ENCODE data around the gene FSIP1.

FSIP1 gene

DNA sequence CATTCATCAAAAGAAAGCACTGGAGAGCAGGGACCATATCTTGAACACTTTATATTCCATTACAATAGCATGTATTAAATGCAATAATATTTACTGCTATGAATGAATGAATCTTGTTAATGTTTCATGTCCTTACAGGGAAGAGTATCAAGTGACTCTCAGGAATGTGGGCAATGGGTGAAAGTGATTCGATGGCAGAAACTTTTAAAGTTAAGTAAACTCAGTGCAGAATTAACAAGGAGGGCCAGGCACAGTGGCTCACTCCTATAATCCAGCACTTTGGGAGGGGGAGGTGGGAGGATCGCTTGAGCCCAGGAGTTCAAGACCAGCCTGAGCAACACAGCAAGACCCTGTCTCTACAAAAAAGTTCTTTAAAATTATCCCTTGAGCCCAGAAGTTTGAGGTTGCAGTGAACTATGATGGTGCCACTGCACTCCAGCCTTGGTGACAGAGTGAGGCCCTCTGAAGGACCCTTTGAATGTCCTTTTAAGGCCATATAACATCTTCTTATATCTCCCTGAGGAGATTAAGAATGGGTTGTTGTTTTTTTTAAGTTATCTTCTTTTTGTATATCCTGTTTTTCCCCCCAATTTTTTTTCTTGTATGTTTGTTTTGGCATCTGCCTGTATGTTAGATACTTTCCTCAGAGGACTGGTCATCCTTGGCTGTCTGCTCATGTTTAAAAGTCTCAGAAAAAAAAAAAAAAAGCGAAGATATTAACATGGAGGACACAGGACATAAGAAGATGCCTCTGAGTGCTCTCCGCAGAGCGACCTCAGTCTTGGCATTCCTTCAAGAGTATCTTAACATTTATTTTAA, 9.6 kb upstream of the FSIP1 start:
- DNase-seq (ENCODE audit: low read depth) = peak; percentile 46

DNA sequence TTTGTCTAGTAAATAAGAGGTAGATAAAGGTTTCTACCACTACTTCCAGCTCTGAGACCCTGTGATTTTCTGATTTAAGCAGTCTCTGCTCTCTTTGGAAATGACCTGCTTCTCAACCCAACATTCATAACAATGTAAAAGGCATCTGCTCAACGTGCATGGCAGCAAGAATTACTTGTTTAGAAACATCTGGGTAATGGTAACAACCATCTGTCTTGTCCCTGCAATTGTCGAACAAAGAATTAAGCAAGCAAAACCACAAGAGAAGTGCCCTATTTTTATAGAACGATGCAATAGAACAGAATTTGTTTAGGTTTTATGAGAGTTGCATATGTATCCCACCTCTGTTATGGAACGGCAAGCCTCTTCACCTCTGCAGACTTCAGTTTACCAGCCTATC, 7.1 kb upstream of the FSIP1 start:
- DNase-seq (ENCODE audit: low read depth) = peak; percentile 45

DNA sequence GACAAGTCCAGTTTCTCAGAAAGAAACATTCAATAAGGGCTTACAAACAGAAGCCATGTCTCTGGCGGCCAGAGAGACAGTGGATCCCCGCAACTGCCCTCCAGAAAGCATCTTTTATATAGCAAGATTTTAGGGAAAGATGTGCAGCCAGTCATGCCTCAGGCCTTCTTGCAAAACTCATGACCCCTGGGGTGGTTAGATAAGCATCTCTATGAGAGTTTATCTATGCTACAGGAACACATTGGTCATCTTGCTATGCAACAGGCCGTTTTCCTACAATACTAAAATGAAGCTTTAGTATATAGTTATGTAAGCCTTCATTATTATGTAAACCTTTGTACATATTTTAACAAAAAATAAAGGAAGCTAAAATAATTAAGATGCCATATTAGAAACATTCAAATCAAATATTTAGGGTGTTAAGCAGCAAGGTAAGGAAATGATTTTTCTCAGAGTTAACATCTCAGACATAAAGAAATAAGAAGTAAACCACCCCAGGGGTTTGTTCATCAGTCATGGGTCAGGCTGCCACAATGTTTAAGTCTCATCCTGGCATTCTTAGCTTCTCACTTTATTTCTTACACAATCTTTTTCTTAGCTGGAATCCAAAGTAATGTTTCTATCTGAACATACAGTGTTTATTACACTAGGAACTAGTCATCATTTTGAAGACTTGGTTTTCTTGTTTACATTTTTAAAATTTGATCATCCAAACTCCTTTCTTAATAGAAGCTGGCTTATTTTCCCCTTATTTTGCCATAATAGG, 6.3 kb upstream of the FSIP1 start:
- DNase-seq (ENCODE audit: low read depth) = peak; percentile 81

DNA sequence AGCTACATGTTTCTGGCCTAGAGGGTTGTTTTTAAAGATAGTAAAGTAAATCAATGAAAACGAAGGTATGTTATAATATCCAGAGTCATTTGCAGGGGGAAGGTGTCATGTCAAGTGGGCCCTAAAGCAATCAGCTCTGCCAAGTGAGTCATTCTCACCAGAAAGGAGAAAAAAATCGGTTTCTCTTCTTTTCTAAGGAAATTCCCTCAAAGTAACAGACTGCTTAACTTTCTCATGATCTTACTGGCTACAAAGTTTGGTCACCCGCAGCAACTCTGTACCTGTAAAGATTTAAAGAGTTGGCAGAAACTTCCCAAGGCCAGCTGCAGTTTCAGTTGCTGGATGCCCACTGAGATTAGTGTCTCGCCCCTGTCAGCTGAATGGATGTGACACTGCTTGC, 5.5 kb upstream of the FSIP1 start:
- peak; percentile 63 for DNase-seq (ENCODE audit: low read depth)

DNA sequence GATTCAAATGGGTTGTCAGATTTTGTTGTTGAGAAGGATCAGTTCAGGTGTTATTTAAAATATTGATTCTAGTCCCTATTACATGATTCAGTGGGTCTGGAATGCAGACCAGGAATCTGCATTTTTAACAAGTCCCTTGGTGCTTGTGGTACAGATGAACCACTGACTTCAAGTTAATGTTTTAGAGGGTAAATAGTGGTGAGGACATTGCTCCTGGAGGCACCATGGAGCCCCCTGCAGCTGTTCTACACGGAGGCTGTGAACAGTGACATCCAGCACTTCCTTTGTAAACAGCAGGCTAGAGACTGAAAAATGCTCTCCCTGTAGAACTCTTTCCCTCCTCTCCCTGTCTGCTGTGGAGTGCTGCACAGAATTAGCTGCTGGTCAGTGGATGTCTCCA, 4.8 kb upstream of the FSIP1 start:
- DNase-seq (ENCODE audit: low read depth) = no peak

DNA sequence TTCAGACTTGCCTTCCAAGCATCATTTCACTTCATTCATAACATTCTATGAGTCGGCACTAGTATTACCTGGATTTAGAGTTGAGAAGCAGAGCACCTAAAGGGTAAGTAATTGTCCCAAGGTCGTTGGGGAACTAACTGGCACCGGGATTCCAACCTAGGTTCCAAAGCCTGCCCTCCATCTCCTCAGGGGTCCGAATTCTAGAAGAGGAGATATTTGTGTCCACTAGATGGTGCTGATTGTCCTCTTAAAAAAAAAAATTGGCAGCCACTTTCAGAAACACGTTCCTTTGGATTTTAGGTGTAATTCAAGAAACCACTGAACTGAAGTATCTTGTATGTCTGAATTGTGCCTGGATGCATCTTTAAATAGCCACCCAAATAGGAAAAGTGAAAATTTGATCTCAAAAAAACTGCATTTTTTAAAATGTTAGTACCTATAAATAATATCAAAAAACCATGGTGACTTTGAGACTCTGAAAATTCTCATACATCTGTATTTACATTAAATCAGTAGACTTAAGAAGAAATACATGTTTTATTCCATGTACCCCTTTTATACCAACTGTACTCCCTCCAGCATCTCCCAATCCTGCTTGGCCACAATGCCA, 3.9 kb upstream of the FSIP1 start:
- DNase-seq (ENCODE audit: low read depth) = peak; percentile 75

DNA sequence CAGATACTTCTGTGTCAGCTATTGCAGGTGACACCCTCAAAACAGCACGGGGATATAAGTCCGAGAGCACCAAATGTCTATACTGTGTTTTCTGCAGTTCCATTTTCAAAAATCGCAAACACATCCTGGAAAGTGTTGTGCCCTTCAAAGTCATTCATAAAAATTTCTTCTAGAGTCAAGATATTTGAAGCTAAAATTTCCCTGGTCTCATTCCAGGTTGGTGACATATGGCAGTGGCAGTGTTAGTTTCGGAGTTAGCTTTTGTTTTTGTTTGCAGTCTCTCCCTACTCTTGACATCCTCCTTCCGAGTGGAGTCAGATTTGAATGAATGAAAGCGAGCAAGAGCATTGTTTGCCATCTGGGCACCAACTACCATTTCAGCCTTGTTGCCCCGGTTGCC, 3.2 kb upstream of the FSIP1 start:
- no peak for DNase-seq (ENCODE audit: low read depth)

DNA sequence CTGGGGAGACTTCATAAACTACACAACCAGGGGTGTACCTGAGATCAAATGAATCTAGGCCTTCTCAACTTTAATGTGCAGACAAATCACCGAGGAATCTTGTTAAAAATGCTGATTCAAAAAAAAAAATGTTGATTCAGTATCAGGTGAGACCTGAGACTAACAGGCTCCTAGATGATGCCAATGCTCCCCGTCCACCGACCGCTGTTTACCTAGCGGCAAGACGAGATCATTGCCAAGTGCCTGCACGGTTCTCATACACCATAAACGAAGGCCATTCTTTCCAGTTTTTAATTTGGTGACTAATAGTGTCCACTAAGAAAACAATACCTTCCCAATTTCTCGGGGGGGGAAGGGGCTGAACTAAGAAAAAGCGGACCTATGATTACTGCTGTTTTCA, 2.5 kb upstream of the FSIP1 start:
- DNase-seq (ENCODE audit: low read depth) = no peak

DNA sequence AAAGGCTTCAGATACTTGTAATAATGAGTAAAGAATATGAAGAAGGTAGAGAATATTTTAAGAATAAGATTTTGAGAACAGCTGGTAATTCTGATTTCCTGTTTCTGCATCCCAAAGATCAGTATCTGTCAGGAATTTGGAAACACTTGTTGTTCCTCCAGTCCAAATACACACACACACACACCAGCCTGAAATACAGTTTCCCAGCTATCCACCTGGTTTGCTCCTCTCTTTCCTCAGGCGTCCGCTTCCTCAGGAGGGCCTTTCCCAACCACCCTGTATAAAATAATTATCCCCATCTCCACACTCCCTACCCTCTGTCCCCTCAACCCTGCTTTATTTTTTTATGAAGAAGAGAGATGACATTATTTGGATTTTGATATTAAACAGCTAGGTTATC, 2.0 kb upstream of the FSIP1 start:
- no peak for DNase-seq (ENCODE audit: low read depth)

DNA sequence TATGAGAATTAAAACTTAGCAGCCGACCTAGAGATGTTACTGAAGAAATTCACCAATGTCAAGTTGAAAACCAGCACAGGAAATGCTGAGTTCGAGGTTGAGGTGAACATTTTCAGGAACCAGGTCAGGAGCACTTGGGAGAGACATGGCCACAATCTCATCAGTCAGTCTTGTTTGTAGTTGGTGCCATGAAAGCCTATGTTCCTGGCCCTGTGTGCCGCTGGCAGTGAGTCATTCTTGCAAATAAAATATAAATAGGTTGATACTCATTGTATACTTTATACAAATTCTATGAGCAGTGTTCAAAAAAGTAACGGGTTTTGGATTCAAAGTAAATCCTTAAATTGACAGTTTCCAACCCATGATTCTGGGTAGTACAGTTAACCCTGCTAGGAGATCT, 1.5 kb upstream of the FSIP1 start:
- DNase-seq (ENCODE audit: low read depth) = peak; percentile 62

DNA sequence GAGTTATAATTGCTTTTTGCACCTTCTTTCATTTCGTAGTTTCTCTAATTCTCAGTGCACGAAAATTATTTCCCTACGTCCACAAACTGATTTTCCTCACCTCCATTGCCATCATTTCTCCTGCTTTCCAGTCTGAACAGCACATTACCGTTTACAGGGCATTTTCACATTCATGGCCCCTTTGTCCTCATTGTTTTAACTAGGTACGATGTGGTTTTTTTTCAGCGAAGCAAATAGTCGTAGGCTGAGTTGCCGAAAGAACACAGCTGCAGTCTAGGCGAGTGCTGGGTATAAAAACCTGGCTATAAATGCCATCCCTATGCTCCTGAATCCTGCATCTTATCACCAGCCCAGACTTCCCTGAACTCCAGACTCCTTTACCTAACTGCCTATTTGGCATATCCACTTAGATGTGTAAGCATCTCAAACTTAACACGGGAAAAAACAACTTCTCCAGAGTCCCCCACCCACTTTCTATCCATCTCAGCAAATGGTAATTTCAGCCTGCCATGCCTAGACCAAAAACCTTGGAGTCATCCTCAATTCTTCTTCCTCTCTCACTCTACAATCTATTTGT, 691 bp upstream of the FSIP1 start:
- DNase-seq (ENCODE audit: low read depth) = no peak

DNA sequence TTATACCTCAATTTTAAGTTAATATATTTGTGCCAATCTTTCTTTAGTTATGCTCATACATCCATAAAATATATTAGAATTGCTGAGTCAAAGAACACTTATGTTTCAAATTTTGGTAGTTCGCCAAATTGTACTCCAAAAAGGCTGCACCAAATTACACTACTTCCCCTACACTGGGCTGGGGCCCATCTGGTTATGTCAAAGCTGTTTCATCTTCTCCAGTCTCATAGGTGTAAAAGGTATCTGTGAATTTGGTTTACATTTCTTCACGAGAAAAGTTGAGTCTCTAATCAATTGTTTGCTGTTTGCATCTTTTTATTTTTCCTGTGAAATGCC, 706 bp downstream of the FSIP1 start:
- no peak for DNase-seq (ENCODE audit: low read depth)

DNA sequence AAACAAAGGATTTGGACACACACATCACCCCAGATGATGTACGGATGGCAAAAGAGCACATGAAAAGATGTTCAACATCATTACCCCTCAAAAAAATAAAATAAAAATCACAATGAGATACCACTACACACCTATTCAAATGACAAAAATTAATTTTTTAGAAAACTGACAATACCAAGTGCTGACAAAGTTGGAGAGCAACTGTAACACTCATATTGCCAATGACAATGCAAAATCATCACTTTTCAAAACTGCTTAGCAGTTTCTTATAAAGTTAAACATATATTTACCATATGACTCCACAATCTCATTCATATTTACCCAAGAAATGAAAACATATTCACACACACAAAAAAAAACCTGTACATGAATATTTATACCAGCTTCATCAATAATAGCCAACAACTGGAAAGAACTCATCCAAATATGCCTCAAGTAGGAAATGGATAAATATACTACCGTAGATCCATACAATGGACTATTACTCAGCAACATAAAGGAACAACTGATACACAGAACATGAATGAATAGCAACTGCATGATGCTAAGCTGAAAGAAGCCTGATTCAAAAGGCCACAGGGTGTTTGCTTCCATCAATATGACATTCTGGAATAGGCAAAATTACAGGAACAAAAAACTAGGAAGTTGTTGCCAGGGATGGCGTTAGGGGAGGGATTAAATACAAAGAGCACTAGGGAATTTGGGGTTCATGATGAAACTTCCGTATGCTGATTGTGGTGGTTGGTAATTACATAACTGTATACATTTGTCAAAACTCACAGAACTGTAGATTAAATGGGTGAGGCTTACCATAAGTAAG, 1.3 kb downstream of the FSIP1 start:
- DNase-seq (ENCODE audit: low read depth) = no peak

DNA sequence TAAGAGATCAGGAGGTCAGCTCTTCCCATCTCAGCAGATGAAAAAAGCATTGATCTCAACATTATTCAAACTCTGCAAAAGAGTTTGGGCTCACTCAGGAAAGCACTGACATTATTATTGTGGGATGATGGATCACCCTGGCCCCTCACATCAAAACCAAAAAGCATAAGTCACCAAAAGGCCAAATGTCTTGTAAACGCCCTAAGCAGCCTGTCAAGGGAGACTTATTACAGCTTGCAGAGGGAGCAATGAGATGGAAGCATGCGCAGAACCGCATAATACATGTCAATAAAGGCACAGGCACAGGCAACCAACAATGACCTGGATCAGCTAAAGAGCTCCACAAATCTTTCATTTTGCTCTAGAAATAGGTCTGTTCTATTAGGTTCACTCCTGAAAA, 4.6 kb downstream of the FSIP1 start:
- DNase-seq (ENCODE audit: low read depth) = no peak

DNA sequence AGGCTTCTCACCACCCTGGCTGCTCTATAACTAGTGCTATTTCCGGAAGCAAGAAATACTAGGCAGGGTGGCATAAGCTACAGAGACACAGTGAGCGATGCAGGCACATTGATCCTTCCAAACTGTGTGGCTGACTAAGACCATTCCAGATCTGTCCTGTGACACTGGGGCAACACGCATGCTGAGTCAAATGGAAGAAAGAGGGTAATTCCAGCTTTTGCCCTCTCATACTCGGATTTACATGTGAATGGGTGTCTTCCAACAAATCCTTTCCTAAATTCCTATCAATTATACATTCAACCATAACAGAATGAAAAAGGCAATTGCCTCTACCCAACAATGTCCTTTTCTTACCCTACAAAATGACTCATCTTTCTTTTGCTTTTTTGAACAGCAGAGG, 5.1 kb downstream of the FSIP1 start:
- no peak for DNase-seq (ENCODE audit: low read depth)

DNA sequence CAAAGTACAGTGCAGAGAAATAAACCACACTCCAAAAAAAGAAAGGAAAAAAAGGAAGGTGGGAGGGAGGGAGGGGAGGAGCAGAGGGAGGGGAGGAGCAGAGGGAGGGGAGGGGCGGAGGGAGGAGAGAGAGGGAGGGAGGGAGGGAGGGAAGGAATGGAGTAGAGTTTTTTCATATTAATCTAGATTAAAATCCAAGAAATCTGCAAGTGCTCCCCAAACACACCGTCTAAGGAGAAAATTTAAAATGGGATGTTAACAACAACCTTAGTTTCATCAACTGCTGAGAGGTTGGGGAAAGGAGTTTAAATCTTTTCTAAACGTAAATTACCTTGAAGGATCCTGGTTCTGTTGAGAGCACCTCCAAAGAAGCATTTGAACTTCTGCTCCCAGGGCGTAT, 6.6 kb downstream of the FSIP1 start:
- no peak for DNase-seq (ENCODE audit: low read depth)

DNA sequence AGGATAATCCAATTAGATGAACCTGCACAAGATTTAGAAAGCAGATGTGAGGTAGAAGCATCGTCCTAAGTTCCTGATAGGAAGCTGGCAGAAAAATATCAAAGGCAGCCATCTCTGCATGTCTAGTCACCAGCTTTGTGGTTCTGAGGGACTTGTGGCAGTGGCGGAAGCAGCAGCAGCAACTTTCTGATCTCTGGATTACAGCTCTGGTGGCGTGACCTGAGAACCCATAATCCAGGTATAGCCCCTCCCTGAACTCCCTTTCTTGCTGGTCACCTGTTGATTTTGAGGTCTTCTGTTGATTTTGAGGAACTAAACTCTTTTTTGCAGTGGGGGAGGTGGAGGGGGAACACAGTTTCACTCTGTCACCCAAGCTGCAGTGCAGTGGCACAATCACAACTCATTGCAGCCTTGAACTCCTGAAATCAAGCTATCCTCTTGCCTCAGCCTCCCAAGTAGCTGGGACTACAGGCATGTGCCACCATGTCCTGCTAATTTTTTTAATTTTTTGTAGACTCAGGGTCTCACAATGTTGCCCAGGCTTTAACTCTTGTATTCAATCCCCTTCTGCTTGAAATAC, 7.9 kb downstream of the FSIP1 start:
- DNase-seq (ENCODE audit: low read depth) = no peak

DNA sequence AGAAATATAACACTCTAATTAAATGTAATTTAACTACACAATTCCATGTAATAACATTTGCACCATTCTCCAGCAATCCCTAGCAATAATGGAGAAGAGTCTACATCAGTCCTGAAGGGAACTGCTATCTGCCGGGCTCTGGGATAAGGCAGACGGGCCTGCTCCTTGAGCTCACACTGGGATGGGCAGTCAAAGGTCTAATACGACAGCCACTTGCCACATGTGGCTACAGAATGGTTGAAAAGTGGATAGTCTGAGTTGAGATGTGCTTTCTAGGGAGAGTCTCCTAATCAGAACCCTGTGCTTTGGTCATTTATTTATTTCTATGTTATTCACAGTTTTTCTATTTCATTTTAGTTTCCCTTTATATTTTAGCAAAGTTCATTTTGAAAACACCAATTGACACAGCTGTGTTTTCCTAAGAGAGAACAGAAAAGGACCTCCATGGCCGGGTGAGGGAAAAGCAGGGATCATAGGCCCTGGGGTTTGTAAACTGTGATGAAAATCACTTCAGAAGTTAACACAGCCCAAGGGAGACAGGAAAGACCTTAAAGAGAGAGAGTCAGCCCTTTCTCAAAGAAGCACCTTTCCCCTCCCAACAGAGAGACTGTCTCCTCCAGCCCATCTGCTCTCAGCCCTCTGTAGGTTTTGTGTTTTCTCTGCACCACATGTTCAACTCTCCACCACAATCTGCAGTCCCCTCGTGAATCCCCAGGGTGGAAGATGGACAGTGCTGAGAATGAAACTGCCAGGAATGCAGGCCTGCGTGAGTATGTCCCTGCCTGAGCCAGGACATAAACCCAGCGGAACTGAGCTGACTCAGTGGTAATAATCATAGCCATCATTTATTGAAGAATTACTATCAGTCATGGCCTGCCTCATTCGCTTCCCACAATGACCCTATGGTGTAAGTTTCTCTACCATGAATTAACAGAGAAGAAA, 11.6 kb downstream of the FSIP1 start:
- DNase-seq (ENCODE audit: low read depth) = peak; percentile 94

DNA sequence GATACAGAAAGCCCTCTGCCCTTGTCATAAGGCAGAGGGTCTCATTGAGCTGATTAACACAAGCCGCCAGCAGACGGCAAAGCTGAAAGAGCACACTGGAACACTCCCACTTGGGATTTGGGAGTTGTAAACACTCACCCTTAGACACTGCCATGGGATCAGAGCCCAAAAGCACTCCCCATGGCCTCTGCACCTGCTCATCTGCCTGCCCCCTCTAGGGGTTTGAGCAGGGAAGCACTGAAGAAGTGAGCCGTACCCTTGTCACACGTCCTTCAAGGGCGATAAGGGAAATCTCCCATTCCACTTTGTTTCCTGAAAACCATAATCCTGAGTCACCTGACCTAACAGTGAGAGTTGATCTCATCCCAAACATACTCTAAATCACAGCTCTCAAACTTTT, 14.7 kb downstream of the FSIP1 start:
- DNase-seq (ENCODE audit: low read depth) = no peak

DNA sequence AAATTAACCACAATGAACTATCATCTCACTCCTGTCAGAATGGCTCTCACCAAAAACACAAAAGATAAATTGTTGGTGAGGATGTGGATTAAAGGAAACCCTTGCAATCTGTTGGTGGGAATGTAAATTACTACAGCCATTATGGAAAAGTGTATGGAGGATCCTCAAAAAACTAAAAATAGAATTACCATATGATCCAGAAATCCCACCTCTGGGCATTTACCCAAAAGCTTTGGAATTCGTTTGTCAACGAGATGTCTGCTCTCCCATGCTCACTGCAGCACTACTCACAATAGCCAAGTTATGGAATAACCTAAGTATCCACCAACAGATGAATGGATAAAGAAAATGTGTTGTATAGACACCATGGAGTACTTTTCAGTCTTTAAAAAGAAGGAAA, 21.6 kb downstream of the FSIP1 start:
- no peak for DNase-seq (ENCODE audit: low read depth)
